SIG-M5 treated with dmso at 0.1 percent for 504 hours (cell line): ENCODE measurements around the gene CBY1.
"Not testable (repeated sequence)": the region's sequence is repeated elsewhere in the genome, so short reads cannot be mapped to it uniquely, and the experiment has no call there.

ENCODE experiments used
- DNase-seq: peaks from one replicate; lab custom pipeline; 2025; ENCODE audit not compliant: unreplicated experiment; lab: John Stamatoyannopoulos, UW

CBY1 gene

GRCh38 chr22:38656256-38657044 lies at the start of gene CBY1, which contains the start of gene FAM227A:
CBY1 (plus strand) TSS chr22:38656638; CDS start chr22:38668055, 11,417 bp downstream.
FAM227A (minus strand) TSS chr22:38656392; CDS start chr22:38650168, 6,224 bp downstream.
- peak; percentile 79 for DNase-seq

DNA sequence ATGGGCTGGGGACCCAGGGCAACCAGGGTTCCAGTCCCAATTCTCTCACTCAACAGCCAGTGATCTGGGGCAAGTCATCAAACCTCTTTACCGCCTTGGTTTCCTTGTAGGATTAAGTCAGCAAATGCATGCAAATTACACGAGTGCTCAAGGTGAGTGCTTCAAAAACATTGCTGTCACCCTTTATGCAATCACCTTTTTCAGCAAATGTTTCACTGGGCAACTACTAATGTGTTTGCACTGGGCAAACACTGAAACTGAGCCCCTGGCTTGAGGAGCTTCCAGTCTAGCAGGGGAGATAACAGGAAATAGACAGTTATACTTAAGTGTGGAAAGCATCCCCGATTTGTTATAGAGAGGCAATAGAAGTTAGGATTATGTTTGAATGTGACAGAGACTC lies 48.8 kb upstream of the CBY1 start:
- no peak for DNase-seq

DNA sequence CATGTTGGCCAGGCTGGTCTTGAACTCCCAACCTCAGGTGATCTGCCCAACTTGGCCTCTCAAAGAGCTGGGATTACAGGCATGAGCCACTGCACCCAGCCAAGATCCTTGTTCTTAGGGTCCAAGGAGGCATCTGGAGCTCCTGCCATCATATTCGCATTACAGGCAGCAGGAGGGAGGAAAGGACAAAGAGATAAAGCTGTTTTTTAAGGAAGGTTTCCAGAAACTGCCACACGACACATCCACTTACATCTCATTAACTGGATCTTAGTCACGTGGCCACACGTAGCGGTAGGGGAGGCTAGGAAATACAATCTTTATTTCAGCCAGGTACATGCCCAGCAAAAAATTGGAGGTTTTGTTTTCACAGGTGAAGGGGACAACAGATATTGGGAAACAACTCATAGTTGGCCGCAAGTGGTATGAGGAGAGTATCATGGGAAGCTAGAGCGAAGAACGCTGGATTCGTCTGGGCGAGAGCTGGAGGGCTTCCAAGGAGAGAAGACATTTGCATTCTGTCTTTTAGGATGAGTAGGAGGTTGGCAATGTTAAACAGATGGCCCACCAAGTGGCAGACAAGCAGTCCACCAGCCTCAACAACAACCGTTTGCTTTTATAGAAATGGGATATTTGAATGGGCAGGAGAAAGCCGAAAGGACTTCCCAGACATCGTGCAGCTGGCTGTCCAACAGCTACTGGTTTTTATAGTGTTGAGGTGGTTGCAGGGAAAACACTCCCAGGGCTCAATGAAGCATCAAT lies 47.3 kb upstream of the CBY1 start:
- no peak for DNase-seq

- DNase-seq = no peak
Measured at GRCh38 chr22:38610234-38610633, 46.2 kb upstream of the CBY1 start.

- DNase-seq = no peak
Measured at GRCh38 chr22:38611559-38611958, 44.9 kb upstream of the CBY1 start.

GRCh38 chr22:38612217-38613006 lies 44.0 kb upstream of the CBY1 start:
- DNase-seq = no peak

GRCh38 chr22:38613588-38613987 lies 42.9 kb upstream of the CBY1 start:
- DNase-seq = no peak

DNA sequence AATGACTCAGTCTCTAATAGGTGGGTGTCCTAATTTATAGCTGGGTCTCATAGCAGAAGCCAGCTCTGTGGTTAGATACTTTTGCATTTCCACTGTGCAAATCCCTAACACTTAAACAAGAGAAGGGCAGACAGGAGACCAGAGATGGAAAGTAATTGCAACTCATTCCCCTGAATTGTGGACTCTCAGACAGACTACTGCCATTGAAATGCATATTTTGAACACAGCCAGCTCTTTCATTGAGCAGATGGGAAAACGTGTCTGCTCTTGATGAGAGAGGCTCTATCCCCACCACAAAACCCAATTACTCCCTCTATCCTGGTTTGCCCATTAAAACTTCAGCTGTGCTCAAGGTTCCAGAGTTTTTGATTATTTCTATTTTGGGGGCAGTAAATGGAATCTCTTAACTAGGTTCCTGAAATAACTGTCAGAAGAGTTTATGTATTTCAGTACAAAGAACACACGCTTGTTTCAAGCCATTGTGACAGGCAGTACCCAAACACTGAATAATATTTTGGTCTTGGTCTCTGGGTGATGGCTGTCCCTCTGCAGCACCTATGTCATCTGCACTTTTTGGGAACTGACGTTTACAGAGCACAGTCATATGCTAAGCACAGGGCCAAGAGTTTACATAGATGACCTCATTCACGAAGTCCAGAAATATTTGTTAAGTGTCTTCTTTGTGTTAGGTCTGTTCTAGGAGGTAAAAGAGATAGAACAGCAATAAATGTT lies 41.9 kb upstream of the CBY1 start:
- no peak for DNase-seq

DNA sequence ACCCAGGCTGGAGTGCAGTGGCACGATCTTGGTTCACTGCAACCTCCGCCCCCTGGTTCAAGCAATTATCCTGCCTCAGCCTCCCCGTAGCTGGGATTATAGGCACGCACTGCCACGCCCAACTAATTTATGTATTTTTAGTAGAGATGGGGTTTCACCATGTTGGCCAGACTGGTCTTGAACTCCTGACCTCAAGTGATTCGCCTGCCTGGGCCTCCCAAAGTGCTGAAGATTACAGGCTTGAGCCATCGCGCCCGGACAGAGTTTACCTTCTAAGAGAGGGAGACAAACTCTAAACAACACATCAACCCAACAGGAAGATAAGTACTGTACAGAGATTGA lies 41.4 kb upstream of the CBY1 start:
- DNase-seq = not testable (repeated sequence)

- no peak for DNase-seq
Measured at GRCh38 chr22:38618258-38618657, 38.2 kb upstream of the CBY1 start.

- no peak for DNase-seq
Measured at GRCh38 chr22:38618682-38619081, 37.8 kb upstream of the CBY1 start.

DNA sequence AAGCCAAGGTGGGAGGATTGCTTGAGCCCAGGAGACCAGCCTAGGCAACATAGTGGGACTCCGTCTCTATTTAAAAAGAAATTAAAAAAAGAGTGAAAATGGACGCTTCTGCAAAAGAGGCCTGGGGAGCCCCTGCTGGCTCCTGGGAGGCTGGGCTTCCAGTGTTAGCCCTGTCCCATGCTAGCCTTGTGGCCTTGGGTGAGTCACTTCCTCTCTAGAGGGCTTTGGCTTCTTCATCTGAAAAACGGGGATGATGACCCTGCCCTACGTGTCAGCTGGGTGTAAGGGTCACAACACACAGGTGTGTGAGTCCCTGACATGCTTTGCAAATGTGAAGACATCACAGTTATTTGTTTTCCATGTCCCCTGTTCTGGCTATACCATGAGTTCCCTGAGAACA lies 33.1 kb upstream of the CBY1 start:
- DNase-seq = no peak

GRCh38 chr22:38628444-38628843 lies 28.0 kb upstream of the CBY1 start:
- no peak for DNase-seq

GRCh38 chr22:38629108-38629507 lies 27.3 kb upstream of the CBY1 start:
- no peak for DNase-seq

DNA sequence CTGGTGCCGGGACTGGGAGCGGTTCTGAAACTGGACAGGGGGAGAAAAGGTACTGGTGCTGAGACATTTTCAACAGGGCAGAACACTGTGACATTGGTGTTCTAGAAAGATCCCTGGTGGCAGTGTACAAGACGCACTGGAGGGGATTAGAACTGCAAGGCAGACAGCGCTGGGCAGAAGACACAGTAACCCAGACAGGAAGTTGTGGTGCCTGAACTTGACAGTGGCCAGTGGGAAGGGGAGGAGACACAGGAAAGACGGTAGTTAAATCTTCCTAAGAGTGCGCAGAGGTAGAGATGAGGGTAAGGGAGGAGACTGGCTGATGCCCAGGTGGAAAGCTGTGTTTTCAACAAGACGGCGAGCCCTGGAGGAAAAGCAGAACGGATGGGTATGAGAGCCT lies 24.7 kb upstream of the CBY1 start:
- DNase-seq = no peak

DNA sequence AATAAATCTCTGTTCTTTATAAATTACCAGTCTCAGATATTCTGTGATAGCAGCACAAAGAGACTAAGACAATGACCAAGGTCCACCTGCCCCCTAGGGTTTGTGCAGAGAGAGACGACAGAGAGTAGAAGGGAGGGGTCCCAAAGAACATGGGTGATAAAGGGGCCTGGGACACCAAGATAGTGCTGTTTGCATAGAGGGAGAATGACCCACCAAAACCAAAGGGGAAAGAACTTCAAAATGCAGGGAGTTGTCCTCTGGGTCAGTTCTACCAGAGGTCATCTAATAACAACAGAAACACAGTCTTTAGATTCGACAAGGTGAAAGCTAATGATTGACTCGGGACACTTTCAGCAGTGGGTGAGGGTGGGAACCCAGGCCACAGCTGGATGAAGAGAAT lies 23.9 kb upstream of the CBY1 start:
- DNase-seq = no peak

- no peak for DNase-seq
Measured at GRCh38 chr22:38638216-38638615, 18.2 kb upstream of the CBY1 start.

- no peak for DNase-seq
Measured at GRCh38 chr22:38638728-38639127, 17.7 kb upstream of the CBY1 start.

GRCh38 chr22:38641476-38642040 lies 14.9 kb upstream of the CBY1 start:
- no peak for DNase-seq

DNA sequence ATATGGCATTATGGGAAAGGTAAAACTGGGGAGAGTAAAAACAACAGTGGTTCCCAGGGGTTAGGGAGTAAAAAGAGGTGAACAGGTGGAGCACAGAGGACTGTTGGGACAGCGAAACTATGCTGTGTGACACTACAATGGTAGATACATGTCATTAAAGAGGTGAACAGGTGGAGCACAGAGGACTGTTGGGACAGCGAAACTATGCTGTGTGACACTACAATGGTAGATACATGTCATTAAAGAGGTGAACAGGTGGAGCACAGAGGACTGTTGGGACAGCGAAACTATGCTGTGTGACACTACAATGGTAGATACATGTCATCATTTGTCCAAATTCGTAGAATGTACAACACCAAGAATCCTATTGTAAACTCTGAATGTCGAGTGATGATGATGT lies 12.2 kb upstream of the CBY1 start:
- not testable (repeated sequence) for DNase-seq

- no peak for DNase-seq
Measured at GRCh38 chr22:38645430-38645829, 11.0 kb upstream of the CBY1 start.
